Measurements from ENCODE around the gene ZBTB17. TPM values are rescaled to one million over a fixed set of nuclear protein-coding genes. Genes with fewer than 3 reads are reported as not detected.
"Not testable (repeated sequence)": the region's sequence is repeated elsewhere in the genome, so short reads cannot be mapped to it uniquely, and the experiment has no call there.

Gene ZBTB17
- total RNA-seq, 1 donor from 2014 or later, result 56.5 TPM

GRCh38 chr1:15939181-15940109 is 36.5 kb downstream of the ZBTB17 start:
- intact Hi-C loops (cut with micrococcal nuclease), result no loop called here

GRCh38 chr1:15938628-15939161 is 37.2 kb downstream of the ZBTB17 start:
- intact Hi-C loops (cut with micrococcal nuclease), result no loop called here

- intact Hi-C loops (cut with micrococcal nuclease), result no loop called here
Observed at GRCh38 chr1:15937706-15938168, 38.2 kb downstream of the ZBTB17 start.

- intact Hi-C loops (cut with micrococcal nuclease), result no loop called here
Observed at GRCh38 chr1:15937146-15937545, 38.8 kb downstream of the ZBTB17 start.

- intact Hi-C loops (cut with micrococcal nuclease), result no loop called here
Observed at GRCh38 chr1:15936025-15936424, 39.9 kb downstream of the ZBTB17 start.

GRCh38 chr1:15935056-15935950 is 40.6 kb downstream of the ZBTB17 start:
- intact Hi-C loops (cut with micrococcal nuclease), result no loop called here

- intact Hi-C loops (cut with micrococcal nuclease), result no loop called here
Observed at GRCh38 chr1:15934211-15935055, 41.5 kb downstream of the ZBTB17 start.

- intact Hi-C loops (cut with micrococcal nuclease), result no loop called here
Observed at GRCh38 chr1:15933684-15934083, 42.2 kb downstream of the ZBTB17 start.

GRCh38 chr1:15932612-15933011 is 43.3 kb downstream of the ZBTB17 start:
- intact Hi-C loops (cut with micrococcal nuclease), result no loop called here

GRCh38 chr1:15931884-15932283 is 44.0 kb downstream of the ZBTB17 start:
- intact Hi-C loops (cut with micrococcal nuclease), result no loop called here

GRCh38 chr1:15931401-15931800 is 44.5 kb downstream of the ZBTB17 start:
- intact Hi-C loops (cut with micrococcal nuclease), result no loop called here

GRCh38 chr1:15928971-15929965 is 46.6 kb downstream of the ZBTB17 start:
- intact Hi-C loops (cut with micrococcal nuclease), result no loop called here

GRCh38 chr1:15926448-15926847 is 49.5 kb downstream of the ZBTB17 start:
- intact Hi-C loops (cut with micrococcal nuclease), result not testable (repeated sequence)

GRCh38 chr1:15923241-15923640 is 52.7 kb downstream of the ZBTB17 start:
- intact Hi-C loops (cut with micrococcal nuclease), result no loop called here

GRCh38 chr1:15918962-15919715 is 56.8 kb downstream of the ZBTB17 start:
- intact Hi-C loops (cut with micrococcal nuclease), result loop anchor here (1.0 to 2.0 kb wide), 5 partner anchors 47 to 104 kb away; partner anchors contain the start of genes SPEN and ZBTB17

GRCh38 chr1:15916916-15917315 is 59.0 kb downstream of the ZBTB17 start:
- intact Hi-C loops (cut with micrococcal nuclease), result loop anchor here (1.0 kb wide), 1 partner anchor 83 kb away; no protein-coding TSS in a partner anchor

- intact Hi-C loops (cut with micrococcal nuclease), result loop anchor here (1.0 kb wide), 1 partner anchor 82 kb away; no protein-coding TSS in a partner anchor
Observed at GRCh38 chr1:15916417-15916816, 59.5 kb downstream of the ZBTB17 start.

GRCh38 chr1:15915991-15916390 is 59.9 kb downstream of the ZBTB17 start:
- intact Hi-C loops (cut with micrococcal nuclease), result loop anchor here (1.0 kb wide), 1 partner anchor 82 kb away; no protein-coding TSS in a partner anchor

Measured in T-helper 1 cell treated with Interleukin-12 subunit alpha and Interleukin-12 subunit beta and Interleukin-4 antibody, amounts not matched to agents 30 ng/mL and 1 ng/mL, for 36 hours (primary cell).